Measurements from ENCODE around the gene ZNF143.

- TF ChIP-seq GATA2 (IDR thresholded peaks at IDR 0.05; ENCODE audit: low read depth, low read length) (no peak), GATA3 (IDR thresholded peaks at IDR 0.05; ENCODE audit: low read depth, low read length) (no peak)
Measured at GRCh38 chr11:9438611-9439010, 22.2 kb upstream of the ZNF143 start.

All from SH-SY5Y (cell line).